SK-N-SH treated with all-trans-retinoic acid at 6 μM for 48 hours (cell line): Measurements from ENCODE around the gene ZDHHC9.
A peak's percentile ranks its signal among the peaks of the same experiment; 100 is the strongest.

ENCODE experiments used
- ATAC-seq: fragments of 200-7000 bp; cut with Tn5 transposase; 3 replicates; pipeline ENCODE4 v1.9.1; 2020; ENCODE audit warnings: mild to moderate bottlenecking, moderate library complexity
- ARNTL ChIP-seq: fragments of 450-650 bp; formaldehyde crosslinking; IDR thresholded peaks from 2 replicates; pipeline ENCODE4 v1.5.0; 2020; ENCODE audit warnings: low read depth, mild to moderate bottlenecking, moderate library complexity, borderline replicate concordance
- CREB5 ChIP-seq: fragments of 250-450 bp; sonication (Bioruptor Pico); IDR thresholded peaks from 2 replicates; pipeline ENCODE4 v1.5.1; 2020; ENCODE audit warnings: low read depth, mild to moderate bottlenecking, moderate library complexity
- CSDC2 ChIP-seq: fragments of 250-450 bp; sonication (Bioruptor Pico); IDR thresholded peaks from 2 replicates; pipeline ENCODE4 v1.5.0; 2020; ENCODE audit warnings: mild to moderate bottlenecking, moderate library complexity
- CSRNP3 ChIP-seq: fragments of 250-450 bp; sonication (Bioruptor Pico); IDR thresholded peaks from 2 replicates; pipeline ENCODE4 v1.5.1; 2021; ENCODE audit warnings: mild to moderate bottlenecking, moderate library complexity
- ESRRG ChIP-seq: fragments of 250-450 bp; sonication (Bioruptor Pico); IDR thresholded peaks from 2 replicates; pipeline ENCODE4 v1.6.1; 2021; ENCODE audit warnings: mild to moderate bottlenecking
- GLIS3 ChIP-seq: fragments of 250-450 bp; sonication (Bioruptor Pico); IDR thresholded peaks from 2 replicates; pipeline ENCODE4 v1.5.0; 2020; ENCODE audit warnings: mild to moderate bottlenecking, moderate library complexity
- OSR1 ChIP-seq: fragments of 250-450 bp; sonication (Bioruptor Pico); IDR thresholded peaks from 2 replicates; pipeline ENCODE4 v1.8.0; 2022; ENCODE audit warnings: moderate library complexity, mild to moderate bottlenecking, inconsistent platforms
- PPARA ChIP-seq: fragments of 250-450 bp; sonication (Bioruptor Pico); IDR thresholded peaks from 2 replicates; pipeline ENCODE4 v1.5.0; 2020; ENCODE audit warnings: mild to moderate bottlenecking, borderline replicate concordance
- RARB ChIP-seq: fragments of 250-450 bp; sonication (Bioruptor Pico); IDR thresholded peaks from 2 replicates; pipeline ENCODE4 v1.8.0; 2021; ENCODE audit warnings: mild to moderate bottlenecking, moderate library complexity
- TCF4 ChIP-seq: fragments of 250-450 bp; sonication (Bioruptor Pico); IDR thresholded peaks from 2 replicates; pipeline ENCODE4 v1.8.0; 2021; ENCODE audit warnings: mild to moderate bottlenecking, moderate library complexity, borderline replicate concordance
- TOX ChIP-seq: fragments of 250-450 bp; sonication (Bioruptor Pico); IDR thresholded peaks from 2 replicates; pipeline ENCODE4 v1.8.0; 2021; ENCODE audit warnings: mild to moderate bottlenecking, moderate library complexity, borderline replicate concordance
- ZC3H10 ChIP-seq: fragments of 250-450 bp; sonication (Bioruptor Pico); IDR thresholded peaks from 2 replicates; pipeline ENCODE4 v1.5.1; 2021; ENCODE audit warnings: mild to moderate bottlenecking, moderate library complexity
- ZFP30 ChIP-seq: fragments of 450-650 bp; formaldehyde crosslinking; IDR thresholded peaks from 2 replicates; pipeline ENCODE4 v1.5.0; 2022; ENCODE audit warnings: mild to moderate bottlenecking, moderate library complexity
- ZNF565 ChIP-seq: fragments of 450-650 bp; formaldehyde crosslinking; conservative IDR thresholded peaks from 2 replicates; pipeline ENCODE4 v1.5.0; 2020; ENCODE audit warnings: low read depth, mild to moderate bottlenecking, moderate library complexity
- ZNF70 ChIP-seq: fragments of 450-650 bp; formaldehyde crosslinking; IDR thresholded peaks from 2 replicates; pipeline ENCODE4 v1.5.0; 2020; ENCODE audit warnings: mild to moderate bottlenecking, moderate library complexity
- ZNF8 ChIP-seq: fragments of 450-650 bp; formaldehyde crosslinking; IDR thresholded peaks from 2 replicates; pipeline ENCODE4 v1.5.0; 2020; ENCODE audit warnings: mild to moderate bottlenecking, moderate library complexity
- TF ChIP-seq, protein P1 (sequence below): fragments of 250-450 bp; sonication (Bioruptor Pico); IDR thresholded peaks from 2 replicates; pipeline ENCODE4 v1.8.0; 2021; ENCODE audit warnings: low read depth, mild to moderate bottlenecking, moderate library complexity, borderline replicate concordance
- TF ChIP-seq, protein P2 (sequence below): fragments of 250-450 bp; sonication (Bioruptor Pico); IDR thresholded peaks from 2 replicates; pipeline ENCODE4 v1.5.0; 2020; ENCODE audit warnings: mild to moderate bottlenecking, moderate library complexity

The ZDHHC9 gene

GRCh38 chrX:129808829-129809796, 34.6 kb downstream of the ZDHHC9 start:
- no peak for ATAC-seq
- TF ChIP-seq PPARA (CRISPR knock-in tag) = no peak
- no peak for TF ChIP-seq ZNF565 (CRISPR knock-in tag)
- TF ChIP-seq, protein P1, sequence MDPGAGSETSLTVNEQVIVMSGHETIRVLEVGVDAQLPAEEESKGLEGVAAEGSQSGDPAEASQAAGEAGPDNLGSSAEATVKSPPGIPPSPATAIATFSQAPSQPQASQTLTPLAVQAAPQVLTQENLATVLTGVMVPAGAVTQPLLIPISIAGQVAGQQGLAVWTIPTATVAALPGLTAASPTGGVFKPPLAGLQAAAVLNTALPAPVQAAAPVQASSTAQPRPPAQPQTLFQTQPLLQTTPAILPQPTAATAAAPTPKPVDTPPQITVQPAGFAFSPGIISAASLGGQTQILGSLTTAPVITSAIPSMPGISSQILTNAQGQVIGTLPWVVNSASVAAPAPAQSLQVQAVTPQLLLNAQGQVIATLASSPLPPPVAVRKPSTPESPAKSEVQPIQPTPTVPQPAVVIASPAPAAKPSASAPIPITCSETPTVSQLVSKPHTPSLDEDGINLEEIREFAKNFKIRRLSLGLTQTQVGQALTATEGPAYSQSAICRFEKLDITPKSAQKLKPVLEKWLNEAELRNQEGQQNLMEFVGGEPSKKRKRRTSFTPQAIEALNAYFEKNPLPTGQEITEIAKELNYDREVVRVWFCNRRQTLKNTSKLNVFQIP (CRISPR knock-in tag) = no peak
- peak; percentile 82 for TF ChIP-seq ZNF8 (CRISPR knock-in tag)
- TF ChIP-seq, protein P2, sequence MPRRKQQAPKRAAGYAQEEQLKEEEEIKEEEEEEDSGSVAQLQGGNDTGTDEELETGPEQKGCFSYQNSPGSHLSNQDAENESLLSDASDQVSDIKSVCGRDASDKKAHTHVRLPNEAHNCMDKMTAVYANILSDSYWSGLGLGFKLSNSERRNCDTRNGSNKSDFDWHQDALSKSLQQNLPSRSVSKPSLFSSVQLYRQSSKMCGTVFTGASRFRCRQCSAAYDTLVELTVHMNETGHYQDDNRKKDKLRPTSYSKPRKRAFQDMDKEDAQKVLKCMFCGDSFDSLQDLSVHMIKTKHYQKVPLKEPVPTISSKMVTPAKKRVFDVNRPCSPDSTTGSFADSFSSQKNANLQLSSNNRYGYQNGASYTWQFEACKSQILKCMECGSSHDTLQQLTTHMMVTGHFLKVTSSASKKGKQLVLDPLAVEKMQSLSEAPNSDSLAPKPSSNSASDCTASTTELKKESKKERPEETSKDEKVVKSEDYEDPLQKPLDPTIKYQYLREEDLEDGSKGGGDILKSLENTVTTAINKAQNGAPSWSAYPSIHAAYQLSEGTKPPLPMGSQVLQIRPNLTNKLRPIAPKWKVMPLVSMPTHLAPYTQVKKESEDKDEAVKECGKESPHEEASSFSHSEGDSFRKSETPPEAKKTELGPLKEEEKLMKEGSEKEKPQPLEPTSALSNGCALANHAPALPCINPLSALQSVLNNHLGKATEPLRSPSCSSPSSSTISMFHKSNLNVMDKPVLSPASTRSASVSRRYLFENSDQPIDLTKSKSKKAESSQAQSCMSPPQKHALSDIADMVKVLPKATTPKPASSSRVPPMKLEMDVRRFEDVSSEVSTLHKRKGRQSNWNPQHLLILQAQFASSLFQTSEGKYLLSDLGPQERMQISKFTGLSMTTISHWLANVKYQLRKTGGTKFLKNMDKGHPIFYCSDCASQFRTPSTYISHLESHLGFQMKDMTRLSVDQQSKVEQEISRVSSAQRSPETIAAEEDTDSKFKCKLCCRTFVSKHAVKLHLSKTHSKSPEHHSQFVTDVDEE = no peak
- no peak for TF ChIP-seq TOX
- TF ChIP-seq, all 23 proteins: peak for 1

DNA sequence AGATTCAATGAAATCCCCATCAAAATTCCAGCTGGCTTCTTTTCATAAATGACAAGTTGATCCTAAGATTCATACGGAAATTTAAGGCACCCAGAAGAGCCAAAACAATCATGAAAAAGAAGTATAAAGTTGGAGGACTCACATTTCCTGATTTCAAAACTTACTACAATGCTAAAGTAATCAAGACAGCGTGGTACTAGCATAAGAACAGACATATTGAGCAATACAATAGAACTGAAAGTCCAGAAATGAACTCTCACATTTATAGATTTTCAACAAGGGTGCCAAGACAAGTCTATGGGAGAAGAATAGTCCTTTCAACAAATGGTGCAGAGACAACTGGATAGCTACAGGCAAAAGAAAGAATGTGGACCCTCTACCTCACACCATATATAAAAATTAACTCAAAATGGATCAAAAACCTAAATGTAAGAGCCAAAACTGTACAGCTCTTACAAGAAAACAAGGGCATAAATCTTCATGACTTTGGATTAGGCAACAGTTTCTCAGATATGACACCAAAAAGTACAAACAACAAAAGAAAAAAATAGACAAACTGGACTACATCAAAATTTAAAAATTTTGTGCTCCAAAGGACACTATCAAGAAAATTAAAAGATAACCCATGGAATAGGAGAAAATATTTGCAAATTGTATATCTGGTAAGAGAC, 35.4 kb downstream of the ZDHHC9 start:
- no peak for ATAC-seq
- no peak for TF ChIP-seq OSR1 (CRISPR knock-in tag)
- TF ChIP-seq, protein P2 = no peak
- no peak for TF ChIP-seq ZNF565 (CRISPR knock-in tag)
- TF ChIP-seq RARB (CRISPR knock-in tag) = no peak
- no peak for TF ChIP-seq ZFP30
- no peak for TF ChIP-seq ARNTL
- TF ChIP-seq PPARA (CRISPR knock-in tag) = no peak
- no peak for TF ChIP-seq CSDC2 (CRISPR knock-in tag)
- TF ChIP-seq TOX = no peak
- no peak for TF ChIP-seq ZC3H10 (CRISPR knock-in tag)
- TF ChIP-seq CSRNP3 (CRISPR knock-in tag) = no peak
- TF ChIP-seq CREB5 (CRISPR knock-in tag) = no peak
- TF ChIP-seq TCF4 (CRISPR knock-in tag) = no peak
- TF ChIP-seq ZNF70 = no peak
- TF ChIP-seq, protein P1 (CRISPR knock-in tag) = no peak
- no peak for TF ChIP-seq ESRRG (CRISPR knock-in tag)
- TF ChIP-seq GLIS3 (CRISPR knock-in tag) = no peak
- no peak for TF ChIP-seq ZNF8 (CRISPR knock-in tag)
